Left ventricle myocardium inferior (tissue), 1 donor: ENCODE data around the gene IGF2BP1. TPM values are rescaled to one million over a fixed set of nuclear protein-coding genes. Genes with fewer than 3 reads are reported as not detected.
A peak's percentile ranks its signal among the peaks of the same experiment; 100 is the strongest.

ENCODE experiments used
- DNase-seq: peaks from one replicate; pipeline ENCODE4 v3.0.0-alpha.2; 2020
- H3K27ac ChIP-seq: fragments of 200-600 bp; replicated peaks from 2 replicates; pipeline ENCODE4 v1.8.0; 2021
- H3K27me3 ChIP-seq: fragments of 200-600 bp; 2 replicates; pipeline ENCODE4 v1.8.0; 2021; ENCODE audit warnings: low read depth
- H3K36me3 ChIP-seq: fragments of 200-600 bp; 2 replicates; pipeline ENCODE4 v1.8.0; 2021
- H3K4me1 ChIP-seq: fragments of 200-600 bp; 2 replicates; pipeline ENCODE4 v1.8.0; 2021
- H3K4me3 ChIP-seq: fragments of 200-600 bp; 2 replicates; pipeline ENCODE4 v1.8.0; 2021; ENCODE audit warnings: mild to moderate bottlenecking, moderate library complexity
- H3K9me3 ChIP-seq: fragments of 200-600 bp; replicated peaks from 2 replicates; pipeline ENCODE4 v1.8.0; 2021
- CTCF ChIP-seq: fragments of 200-600 bp; IDR thresholded peaks from 2 replicates; pipeline ENCODE4 v1.8.0; 2021; ENCODE audit warnings: antibody characterized with exemption, mild to moderate bottlenecking, borderline replicate concordance
- intact Hi-C: fragments of 100-400 bp; cut with micrococcal nuclease; formaldehyde crosslinking; loops from one replicate; pipeline ENCODE4 v1.11.0; 2022
- total RNA-seq: library from RNA; stranded (reverse); fragmentation: NEBNext Ultra II Directional; extraction: Animal tissue kit (Norgen Biotek cat#: 25700); gene quantifications from one replicate; pipeline ENCODE4 v1.2.1, GENCODE V29; 2021
- donor health status: DM: no; HTN: yes; CAD: no; lungs with severe emphysema.

IGF2BP1 gene
- total RNA-seq, 1 donor from 2014 or later, result not detected

DNA sequence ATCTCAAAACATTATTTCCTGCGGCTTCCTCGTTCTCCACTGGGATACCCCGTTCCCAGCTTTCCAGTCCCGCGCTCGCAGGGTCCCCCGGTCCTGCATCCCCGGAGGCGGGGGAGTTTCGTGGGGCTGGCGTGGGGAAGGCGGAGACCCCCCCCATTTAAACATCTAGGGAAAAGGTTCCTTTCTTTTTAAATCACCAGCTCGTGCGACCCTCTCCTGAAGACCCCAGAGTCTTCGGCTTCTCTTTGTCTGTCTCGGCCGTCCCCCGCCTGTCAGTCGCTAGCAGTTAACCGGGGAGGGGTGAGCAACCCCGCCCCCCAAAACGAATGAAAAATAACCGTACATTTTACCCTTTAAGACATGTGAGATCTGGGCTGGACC lies 473 bp upstream of the IGF2BP1 start:
- intact Hi-C loops, result no loop called here
- Histone ChIP-seq H3K27ac (no peak overlapping the region), H3K27me3 (peaks cover 100% of the 10 kb centered on the region), H3K4me3 (peak overlapping the region; percentile 26), H3K4me1 (peaks cover 31% of the 10 kb centered on the region), H3K9me3 (no peaks in the 10 kb centered on the region), H3K36me3 (no peaks in the 10 kb centered on the region)
- no peak for TF ChIP-seq CTCF
- no peak for DNase-seq

DNA sequence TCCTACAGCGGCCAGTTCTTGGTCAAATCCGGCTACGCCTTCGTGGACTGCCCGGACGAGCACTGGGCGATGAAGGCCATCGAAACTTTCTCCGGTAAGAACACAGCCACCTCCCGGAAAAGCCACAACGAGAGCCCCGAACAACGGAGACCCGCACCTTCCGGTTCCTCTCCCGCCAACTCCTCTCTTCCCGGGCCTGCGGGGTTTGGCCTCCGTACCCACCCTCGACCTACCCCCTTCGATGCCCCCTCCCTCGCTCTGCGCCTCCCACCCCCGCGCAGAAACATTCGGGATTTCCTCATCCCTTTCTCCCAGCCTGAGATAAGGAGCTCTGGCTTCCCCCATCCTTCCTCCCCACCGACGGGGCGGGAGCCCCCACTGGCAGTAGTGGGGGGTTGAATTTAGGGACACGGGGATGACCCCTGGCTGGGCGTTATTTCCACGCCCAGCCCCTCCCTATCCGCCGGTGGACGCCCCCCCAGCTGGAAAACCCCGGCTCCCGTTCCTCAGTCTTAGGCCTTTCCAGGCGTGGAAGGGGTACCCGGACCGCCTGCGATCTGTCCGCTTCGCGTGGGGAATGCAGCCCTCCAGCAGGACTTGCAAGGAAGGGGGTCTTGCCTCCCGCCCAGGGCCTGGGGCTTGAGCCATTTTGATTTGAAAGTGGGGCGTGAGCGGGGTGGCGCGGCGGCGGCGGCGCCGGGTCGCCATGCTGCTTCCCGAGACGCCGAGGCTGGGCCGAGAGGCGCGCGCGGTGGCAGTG lies 822 bp downstream of the IGF2BP1 start:
- H3K27ac ChIP-seq, result no peak overlapping the region
- H3K4me3 ChIP-seq, result peak overlapping the region; percentile 50
- H3K4me1 ChIP-seq, result peaks cover 31% of the 10 kb centered on the region
- no peak for DNase-seq
- intact Hi-C loops, result no loop called here
- no peak for TF ChIP-seq CTCF
- H3K27me3 ChIP-seq, result peaks cover 100% of the 10 kb centered on the region
- H3K9me3 ChIP-seq, result no peaks in the 10 kb centered on the region
- H3K36me3 ChIP-seq, result no peaks in the 10 kb centered on the region

DNA sequence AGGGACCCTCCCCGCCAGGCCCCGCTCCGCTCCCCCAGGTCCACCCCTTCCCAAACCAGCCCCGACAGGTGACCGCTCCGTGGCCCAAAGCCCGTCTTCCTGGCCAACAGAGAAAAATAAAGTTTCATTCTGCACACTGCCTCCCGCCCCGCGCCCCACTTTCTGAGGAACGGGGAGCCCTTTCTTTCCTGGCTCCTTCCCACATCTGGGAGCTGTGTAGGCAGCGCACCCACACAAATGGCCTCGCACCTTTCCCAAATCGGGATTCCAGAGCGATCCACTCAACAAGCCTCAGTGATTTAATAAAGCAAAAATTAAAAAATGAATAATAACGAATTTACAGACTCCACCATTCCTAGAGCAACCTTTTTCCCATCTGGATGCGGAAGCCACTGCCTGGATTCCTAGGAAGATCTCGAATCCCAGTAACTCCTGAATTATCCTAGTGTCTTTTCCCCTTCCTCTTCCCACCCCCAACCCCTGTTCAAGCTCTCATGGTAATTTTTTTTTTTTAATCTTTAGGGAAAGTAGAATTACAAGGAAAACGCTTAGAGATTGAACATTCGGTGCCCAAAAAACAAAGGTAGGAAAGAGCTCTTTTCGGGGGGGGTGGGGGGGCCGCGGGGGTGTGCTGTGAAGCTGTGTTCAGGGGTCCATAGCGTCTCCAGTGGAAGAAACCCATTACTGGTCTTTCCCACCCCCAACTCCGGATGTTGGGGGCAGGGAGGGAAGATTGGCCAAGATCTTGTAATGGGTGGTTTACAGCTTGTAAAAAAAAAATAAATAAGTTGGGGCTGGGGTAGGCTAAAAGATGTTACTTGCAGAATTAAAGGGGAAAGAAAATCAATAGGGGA lies 1.6 kb downstream of the IGF2BP1 start:
- H3K9me3 ChIP-seq, result no peaks in the 10 kb centered on the region
- TF ChIP-seq CTCF, result no peak
- H3K36me3 ChIP-seq, result no peaks in the 10 kb centered on the region
- intact Hi-C loops, result no loop called here
- no peak overlapping the region for H3K27ac ChIP-seq
- no peak for DNase-seq
- no peak overlapping the region for H3K4me3 ChIP-seq
- H3K4me1 ChIP-seq, result peaks cover 34% of the 10 kb centered on the region
- peaks cover 100% of the 10 kb centered on the region for H3K27me3 ChIP-seq

GRCh38 chr17:49000943-49001342 lies 3.8 kb downstream of the IGF2BP1 start:
- no peaks in the 10 kb centered on the region for H3K9me3 ChIP-seq
- peaks cover 29% of the 10 kb centered on the region for H3K4me1 ChIP-seq
- no peaks in the 10 kb centered on the region for H3K36me3 ChIP-seq
- no peak overlapping the region for H3K4me3 ChIP-seq
- TF ChIP-seq CTCF, result no peak
- no peak for DNase-seq
- intact Hi-C loops, result no loop called here
- peaks cover 100% of the 10 kb centered on the region for H3K27me3 ChIP-seq
- H3K27ac ChIP-seq, result no peak overlapping the region

DNA sequence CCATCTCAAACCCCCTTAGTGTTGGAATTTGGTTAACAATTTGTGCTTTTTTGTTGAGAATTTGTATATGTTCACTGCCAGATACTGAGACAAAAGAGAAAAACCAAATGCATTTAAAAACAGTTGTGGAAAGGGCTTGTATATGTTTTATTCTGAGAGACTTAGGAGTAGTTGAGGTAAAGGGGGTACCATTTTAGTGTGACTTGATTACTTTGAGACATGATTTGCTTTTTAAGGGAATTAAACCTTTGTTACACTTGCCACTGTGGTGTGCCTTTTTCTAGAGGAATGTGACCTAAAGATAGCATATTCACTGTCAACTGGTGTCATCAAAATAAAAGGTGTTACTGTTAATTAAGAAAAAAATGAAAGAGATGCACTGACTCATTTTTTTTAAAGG lies 4.5 kb downstream of the IGF2BP1 start:
- peaks cover 22% of the 10 kb centered on the region for H3K4me1 ChIP-seq
- H3K27me3 ChIP-seq, result peaks cover 100% of the 10 kb centered on the region
- H3K27ac ChIP-seq, result no peak overlapping the region
- intact Hi-C loops, result no loop called here
- DNase-seq, result no peak
- TF ChIP-seq CTCF, result no peak
- H3K36me3 ChIP-seq, result no peaks in the 10 kb centered on the region
- H3K9me3 ChIP-seq, result no peaks in the 10 kb centered on the region
- H3K4me3 ChIP-seq, result no peak overlapping the region
